IMR-90 (cell line): Measurements from ENCODE around the gene TNNI2. TPM values are rescaled to one million over a fixed set of nuclear protein-coding genes. Genes with fewer than 3 reads are reported as not detected.

ENCODE experiments used
- ATAC-seq: fragments of 200-7000 bp; cut with Tn5 transposase; 2 replicates; pipeline ENCODE4 v1.9.1; 2020; ENCODE audit warnings: low read depth, mild to moderate bottlenecking, moderate library complexity
- BruUV-seq: library from RNA; stranded (reverse); fragments of 400-500 nt; replicated peaks from 2 replicates; lab custom pipeline; 2021; lab: Mats Ljungman, UMichigan
- CTCF ChIA-PET: fragments of 300-600 bp; formaldehyde crosslinking; extraction: SDS; loops from one replicate; lab custom pipeline; 2021; ENCODE audit warnings: antibody characterized with exemption; lab: Yijun Ruan, JAX
- POLR2A ChIA-PET: fragments of 300-600 bp; sonication (Branson Sonifier 250); formaldehyde crosslinking; loops from one replicate; lab custom pipeline; 2022; ENCODE audit warnings: antibody characterized with exemption; ENCODE audit not compliant: unreplicated experiment; lab: Charles Lee
- DNase-seq: peaks from one replicate; pipeline ENCODE4 v3.0.0; 2013
- H2AFZ ChIP-seq: replicated peaks from 2 replicates; pipeline ENCODE3; 2013; ENCODE audit warnings: low read length, mild to moderate bottlenecking; ENCODE audit not compliant: poor library complexity
- H2AK5ac ChIP-seq: 2 replicates; pipeline ENCODE4 v1.6.1; 2013; ENCODE audit warnings: low read depth, low read length, inconsistent platforms
- H2AK9ac ChIP-seq: replicated peaks from 2 replicates; pipeline ENCODE3; 2013; ENCODE audit warnings: mild to moderate bottlenecking, low read depth, low read length, moderate library complexity; ENCODE audit not compliant: poor library complexity
- H2BK120ac ChIP-seq: 2 replicates; pipeline ENCODE4 v1.6.1; 2013; ENCODE audit warnings: low read depth, low read length, inconsistent platforms
- H2BK15ac ChIP-seq: 3 replicates; pipeline ENCODE4 v1.6.1; 2013; ENCODE audit warnings: low read depth, low read length, inconsistent platforms
- H2BK20ac ChIP-seq: 2 replicates; pipeline ENCODE4 v1.6.1; 2013; ENCODE audit warnings: low read depth, mild to moderate bottlenecking, inconsistent platforms, low read length, moderate library complexity
- H2BK5ac ChIP-seq: 2 replicates; pipeline ENCODE4 v1.6.1; 2013; ENCODE audit warnings: mild to moderate bottlenecking, low read depth, low read length, inconsistent platforms; ENCODE audit not compliant: poor library complexity, severe bottlenecking
- H3K14ac ChIP-seq: replicated peaks from 2 replicates; pipeline ENCODE4 v1.6.1; 2013; ENCODE audit warnings: low read depth, low read length, inconsistent platforms
- H3K18ac ChIP-seq: 2 replicates; pipeline ENCODE4 v1.6.1; 2013; ENCODE audit warnings: low read depth, low read length, control low read depth
- H3K23ac ChIP-seq: 2 replicates; pipeline ENCODE4 v1.6.1; 2013; ENCODE audit warnings: low read depth, low read length, inconsistent platforms
- H3K27ac ChIP-seq: 2 replicates; pipeline ENCODE4 v1.5.1; 2013; ENCODE audit warnings: mild to moderate bottlenecking, control low read depth, low read length; ENCODE audit not compliant: insufficient read depth
- H3K27me3 ChIP-seq: 2 replicates; pipeline ENCODE4 v1.6.1; 2013; ENCODE audit warnings: low read length; ENCODE audit not compliant: control insufficient read depth, insufficient read depth
- H3K36me3 ChIP-seq: 2 replicates; pipeline ENCODE4 v1.6.1; 2013; ENCODE audit warnings: low read length, mixed read lengths; ENCODE audit not compliant: control insufficient read depth, insufficient read depth
- H3K4ac ChIP-seq: 2 replicates; pipeline ENCODE4 v1.6.1; 2013; ENCODE audit warnings: low read depth, low read length, inconsistent platforms
- H3K4me1 ChIP-seq: 2 replicates; pipeline ENCODE4 v1.6.1; 2013; ENCODE audit warnings: low read length, mixed read lengths; ENCODE audit not compliant: control insufficient read depth, insufficient read depth
- H3K4me2 ChIP-seq: 2 replicates; pipeline ENCODE4 v1.6.1; 2013; ENCODE audit warnings: low read depth, mild to moderate bottlenecking, control low read depth, low read length, moderate library complexity
- H3K4me3 ChIP-seq: 2 replicates; pipeline ENCODE4 v1.5.1; 2013; ENCODE audit warnings: low read depth, mild to moderate bottlenecking, control low read depth, low read length, moderate library complexity; ENCODE audit not compliant: insufficient read depth
- H3K56ac ChIP-seq: 2 replicates; pipeline ENCODE4 v1.6.1; 2013; ENCODE audit warnings: low read length, inconsistent platforms; ENCODE audit not compliant: insufficient read depth; ENCODE audit errors: extremely low read depth
- H3K79me1 ChIP-seq, 2 experiments: 2 replicates each; pipeline ENCODE4 v1.6.1; 2013; ENCODE audit warnings: low read length in 2 of 2, inconsistent platforms in 1 of 2, low read depth in 1 of 2
- H3K9ac ChIP-seq: 2 replicates; pipeline ENCODE4 v1.6.1; 2013; ENCODE audit warnings: low read depth, low read length, control low read depth
- H3K9me1 ChIP-seq: 2 replicates; pipeline ENCODE4 v1.6.1; 2013; ENCODE audit warnings: low read length, inconsistent platforms; ENCODE audit not compliant: insufficient read depth
- H3K9me3 ChIP-seq: 2 replicates; pipeline ENCODE4 v1.6.1; 2013; ENCODE audit warnings: low read length; ENCODE audit not compliant: control insufficient read depth, insufficient read depth
- H4K20me1 ChIP-seq: 2 replicates; pipeline ENCODE4 v1.6.1; 2013; ENCODE audit warnings: low read length, inconsistent platforms; ENCODE audit not compliant: insufficient read depth
- H4K5ac ChIP-seq: 2 replicates; pipeline ENCODE4 v1.6.1; 2013; ENCODE audit warnings: mild to moderate bottlenecking, low read depth, low read length, control low read depth
- H4K8ac ChIP-seq, 2 experiments: 2 replicates each; pipeline ENCODE4 v1.6.1; 2013; ENCODE audit warnings: low read depth in 2 of 2, low read length in 2 of 2, control low read depth in 1 of 2, inconsistent platforms in 1 of 2
- H4K91ac ChIP-seq: 2 replicates; pipeline ENCODE4 v1.6.1; 2013; ENCODE audit warnings: low read depth, low read length, inconsistent platforms; ENCODE audit not compliant: insufficient read depth
- CHD1 ChIP-seq: IDR thresholded peaks from 2 replicates; pipeline ENCODE4 v1.6.1; 2012; ENCODE audit warnings: low read depth, low read length, improper control_type of control experiment
- CTCF ChIP-seq: conservative IDR thresholded peaks from 2 replicates; pipeline ENCODE4 v1.5.1; 2012; ENCODE audit warnings: mild to moderate bottlenecking, low read depth, low read length, improper control_type of control experiment
- MAFK ChIP-seq: IDR thresholded peaks from 2 replicates; pipeline ENCODE4 v1.6.1; 2012; ENCODE audit warnings: low read depth, low read length, improper control_type of control experiment
- MXI1 ChIP-seq: IDR thresholded peaks from 2 replicates; pipeline ENCODE4 v1.6.1; 2012; ENCODE audit warnings: low read depth, mild to moderate bottlenecking, low read length, moderate library complexity, borderline replicate concordance
- NFE2L2 ChIP-seq: fragments of 150-350 bp; IDR thresholded peaks from 2 replicates; pipeline ENCODE4 v1.6.1; 2016; ENCODE audit warnings: low read depth, mild to moderate bottlenecking, low read length
- SMC3 ChIP-seq: fragments of 150-350 bp; IDR thresholded peaks from 2 replicates; pipeline ENCODE4 v1.6.1; 2016; ENCODE audit warnings: low read depth, mild to moderate bottlenecking, antibody characterized with exemption, low read length, moderate library complexity
- USF2 ChIP-seq: fragments of 150-350 bp; IDR thresholded peaks from 2 replicates; pipeline ENCODE4 v1.6.1; 2017; ENCODE audit warnings: mild to moderate bottlenecking, antibody characterized with exemption, low read length, low read depth
- WGBS, 2 experiments: methylation state at CpG; one replicate each; pipeline versions ENCODE4 v1.1.5 to v1.1.7; 2013; ENCODE audit warnings: missing lambda C conversion rate in 2 of 2; ENCODE audit not compliant: insufficient read length in 1 of 2; ENCODE audit errors: extremely low coverage in 2 of 2; 5-methylcytosine and 5-hydroxymethylcytosine counted together
- dilution Hi-C: fragments of 300-500 bp; cut with HindIII; formaldehyde crosslinking; loops from one replicate; pipeline ENCODE4 v1.14.3; 2018; ENCODE audit warnings: low sequenced_read_pairs; ENCODE audit not compliant: unreplicated experiment
- in situ Hi-C: fragments of 300-500 bp; cut with MboI; formaldehyde crosslinking; loops from 3 replicates; pipeline ENCODE4 v1.14.3; 2019; ENCODE audit warnings: low sequenced_read_pairs, inconsistent platforms, mixed read lengths
- intact Hi-C: fragments of 100-400 bp; cut with micrococcal nuclease; formaldehyde crosslinking; loops from 2 replicates; pipeline ENCODE4 v1.10.0; 2022
- polyA plus RNA-seq, 3 experiments: library from polyadenylated mRNA; depleted of rRNA; stranded (reverse); fragments of >200 nt; gene quantifications; 2 replicates each; pipeline ENCODE4 v1.2.3, GENCODE V29; 2012; ENCODE audit warnings: low replicate concordance in 1 of 3
- total RNA-seq: library from RNA; depleted of rRNA; stranded (reverse); fragments of >200 nt; gene quantifications from 2 replicates; pipeline ENCODE4 v1.2.3, GENCODE V29; 2012

The TNNI2 gene
- total and polyA plus RNA-seq, 2 of the 4 experiments (the other 2 are of a cell fraction) = not detected

- TF ChIP-seq CTCF = no peak
Observed at GRCh38 chr11:1879342-1879940, 40.7 kb downstream of the TNNI2 start (continued).

GRCh38 chr11:1879941-1880720 lies 41.4 kb downstream of the TNNI2 start:
- no peak overlapping the region for H3K4me3 ChIP-seq
- no peaks in the 10 kb centered on the region for H3K9me1 ChIP-seq
- H3K14ac ChIP-seq = no peak overlapping the region
- no peak for ATAC-seq
- H3K27me3 ChIP-seq = peaks cover 13% of the 10 kb centered on the region; the same call in 1 of the 2 replicates
- H2BK5ac ChIP-seq = no peak overlapping the region
- 73% methylated on average over 16 of the region's 32 CpGs; no CpG with 5 or more reads in 1 of the 2 experiments for WGBS, 2 experiments
- no peaks in the 10 kb centered on the region for H3K36me3 ChIP-seq
- no peak overlapping the region for H2AK5ac ChIP-seq
- no peak overlapping the region for H3K27ac ChIP-seq
- no peak overlapping the region for H4K91ac ChIP-seq
- H3K4me1 ChIP-seq = peaks cover 3% of the 10 kb centered on the region; the same call in 1 of the 2 replicates
- no peaks in the 10 kb centered on the region for H3K9me3 ChIP-seq
- H3K9ac ChIP-seq = no peak overlapping the region
- H4K5ac ChIP-seq = no peak overlapping the region
- BruUV-seq = no TSS peak
- H3K79me1 ChIP-seq = no peaks in the 10 kb centered on the region
- H3K56ac ChIP-seq = no peak overlapping the region
- in situ Hi-C loops (loop anchor here (5.0 kb wide), 1 partner anchor 272 kb away; no protein-coding TSS in a partner anchor), dilution Hi-C loops (no loop called here), intact Hi-C loops (no loop called here)
- H2BK120ac ChIP-seq = no peak overlapping the region
- H3K4me2 ChIP-seq = no peak overlapping the region
- no peak overlapping the region for H3K23ac ChIP-seq
- ChIA-PET CTCF (no interaction called here), POLR2A (no interaction called here)
- TF ChIP-seq MXI1 (no peak), CTCF (no peak), MAFK (no peak), USF2 (no peak), SMC3 (no peak), CHD1 (no peak), NFE2L2 (no peak)
- H2AK9ac ChIP-seq = no peak overlapping the region
- H2AFZ ChIP-seq = no peak overlapping the region
- no peak overlapping the region for H2BK15ac ChIP-seq
- H4K20me1 ChIP-seq = no peaks in the 10 kb centered on the region
- DNase-seq = no peak
- no peak overlapping the region for H2BK20ac ChIP-seq
- H3K4ac ChIP-seq = no peak overlapping the region
- H3K18ac ChIP-seq = no peak overlapping the region
- H4K8ac ChIP-seq = no peak overlapping the region
